8988T (cell line): ENCODE results near the gene FOXK1.

Experiments
- DNase-seq: peaks from one replicate; pipeline ENCODE4 v3.0.0; 2011

Gene FOXK1

GRCh38 chr7:4699841-4700240 lies 17.7 kb downstream of the FOXK1 start:
- DNase-seq: no peak

GRCh38 chr7:4700577-4701235 lies 18.6 kb downstream of the FOXK1 start:
- DNase-seq: no peak

GRCh38 chr7:4702961-4703512 lies 20.9 kb downstream of the FOXK1 start:
- no peak for DNase-seq

DNA sequence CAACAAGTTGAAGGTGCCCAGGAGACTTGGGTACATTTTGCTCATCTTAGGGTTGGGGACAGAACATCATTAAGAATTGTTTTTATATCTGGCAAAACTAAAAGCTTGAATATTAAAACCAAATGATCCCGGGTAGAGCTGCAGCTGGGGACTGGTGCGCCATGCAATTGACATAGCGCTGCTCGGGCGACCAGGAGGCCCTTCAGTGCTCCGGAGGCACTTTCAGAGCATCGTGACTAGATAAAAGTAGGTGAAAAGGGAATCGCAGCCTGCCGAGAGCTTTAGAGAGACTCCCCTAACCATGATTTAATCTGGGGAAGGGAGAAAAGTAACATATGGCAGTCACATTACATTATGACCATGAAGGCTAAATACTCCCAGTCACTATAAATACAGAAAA lies 21.4 kb downstream of the FOXK1 start:
- no peak for DNase-seq

- DNase-seq: no peak
These were observed 24.5 kb downstream of the FOXK1 start for GRCh38 chr7:4706384-4707216.

DNA sequence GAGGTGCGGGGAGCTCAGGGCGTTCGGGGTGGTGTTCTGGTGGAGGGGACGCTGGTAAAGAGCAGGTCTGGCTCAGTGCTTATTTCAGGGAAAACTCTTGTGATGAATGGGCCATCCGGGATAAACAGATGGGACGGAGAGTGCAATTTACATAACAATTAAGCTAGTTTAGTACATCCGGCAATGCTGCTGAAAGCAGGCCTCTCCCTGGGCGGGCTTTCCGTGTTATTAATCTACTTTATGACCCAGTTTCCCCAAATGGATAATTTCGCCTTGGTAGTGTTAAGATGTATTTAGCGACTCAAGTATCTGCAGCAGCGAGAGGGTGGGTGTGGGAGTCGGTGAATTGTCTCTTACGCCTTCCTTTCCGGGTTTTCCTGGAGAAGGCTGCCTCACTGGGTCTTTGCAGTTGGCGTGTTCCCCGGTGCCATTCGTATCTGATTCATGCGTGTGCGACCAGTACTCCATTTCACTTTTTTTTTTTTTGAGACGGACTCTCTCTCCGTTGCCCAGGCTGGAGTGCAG lies 25.2 kb downstream of the FOXK1 start:
- DNase-seq: no peak

DNA sequence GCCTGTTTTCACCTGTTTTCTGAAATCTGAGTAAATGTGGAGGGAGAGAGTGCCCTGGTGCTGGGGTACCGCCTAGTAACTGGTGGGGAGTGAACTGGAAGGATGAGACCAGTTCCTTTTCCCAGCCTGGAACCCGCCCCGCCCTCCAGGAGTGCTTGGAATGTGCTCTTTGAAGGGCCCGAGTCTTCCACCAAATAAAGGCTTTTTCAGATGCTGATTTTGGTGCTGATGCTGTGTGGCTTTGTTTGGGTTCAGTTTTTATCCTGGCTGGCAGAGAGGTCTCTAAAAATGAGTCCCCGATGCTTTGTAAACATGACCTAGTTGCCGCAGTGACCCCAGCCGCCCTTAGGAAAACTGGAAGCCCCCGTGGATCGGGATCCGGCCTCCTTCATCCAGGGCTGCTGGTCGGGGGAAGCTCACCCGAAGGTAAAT lies 25.9 kb downstream of the FOXK1 start:
- no peak for DNase-seq

DNA sequence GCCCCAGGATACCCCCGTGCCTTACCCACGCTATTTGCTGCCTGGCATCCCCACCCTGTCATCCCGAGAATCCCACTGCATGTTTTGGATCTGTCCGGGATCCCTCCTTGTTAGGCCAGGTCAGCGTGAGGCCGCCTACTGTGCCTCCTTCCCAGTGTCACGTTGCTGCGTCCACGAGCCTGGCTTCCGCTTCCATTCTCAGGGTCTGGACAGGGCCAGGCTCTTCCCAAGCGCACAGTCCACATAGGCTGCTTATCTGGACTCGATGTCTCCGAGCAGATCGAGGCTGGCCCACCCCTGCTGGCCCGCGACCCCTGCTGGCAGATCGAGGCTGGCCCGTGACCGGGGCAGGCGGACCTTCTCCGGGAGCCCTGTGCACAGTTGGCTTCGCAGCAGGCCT lies 27.1 kb downstream of the FOXK1 start:
- DNase-seq: no peak

DNA sequence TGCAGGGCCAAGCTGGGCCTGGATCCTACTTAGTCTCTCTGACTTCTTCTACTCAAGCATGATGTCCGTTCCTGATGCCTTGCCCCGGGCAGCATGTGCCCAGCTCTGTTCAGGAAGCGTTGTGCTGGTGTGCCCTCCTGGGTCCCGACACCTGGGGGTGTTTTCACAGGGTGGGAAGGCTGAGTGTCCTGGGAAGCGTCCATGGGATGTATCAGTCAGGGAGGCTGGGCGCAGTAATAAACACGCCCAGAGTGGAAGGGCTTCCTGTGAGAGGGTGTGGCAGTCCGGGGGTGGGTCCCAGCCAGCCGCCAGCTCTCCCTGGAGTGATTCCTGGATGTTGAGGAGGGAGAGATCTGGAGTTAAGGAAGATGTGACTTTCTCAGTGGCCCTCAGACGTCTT lies 29.0 kb downstream of the FOXK1 start:
- no peak for DNase-seq

DNA sequence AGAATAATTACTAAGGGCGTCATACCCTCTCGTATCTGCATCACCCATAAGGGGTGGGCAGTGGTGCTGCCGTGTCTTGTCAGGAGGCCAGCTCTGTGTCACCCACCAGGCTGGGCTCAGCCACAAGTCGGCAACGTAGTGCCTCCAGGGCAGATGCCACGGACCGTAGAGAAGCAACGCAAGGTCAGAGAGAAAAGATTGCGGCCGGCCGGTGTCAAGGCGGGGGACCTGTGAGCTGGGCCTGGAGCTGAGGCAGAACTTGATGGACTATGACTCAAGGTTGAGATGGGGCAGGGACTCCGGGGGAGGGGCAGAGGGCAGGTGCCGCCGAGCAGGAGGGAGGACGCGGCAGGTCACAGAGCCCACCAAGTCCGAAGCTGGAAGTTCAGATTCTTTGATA lies 29.5 kb downstream of the FOXK1 start:
- no peak for DNase-seq

DNA sequence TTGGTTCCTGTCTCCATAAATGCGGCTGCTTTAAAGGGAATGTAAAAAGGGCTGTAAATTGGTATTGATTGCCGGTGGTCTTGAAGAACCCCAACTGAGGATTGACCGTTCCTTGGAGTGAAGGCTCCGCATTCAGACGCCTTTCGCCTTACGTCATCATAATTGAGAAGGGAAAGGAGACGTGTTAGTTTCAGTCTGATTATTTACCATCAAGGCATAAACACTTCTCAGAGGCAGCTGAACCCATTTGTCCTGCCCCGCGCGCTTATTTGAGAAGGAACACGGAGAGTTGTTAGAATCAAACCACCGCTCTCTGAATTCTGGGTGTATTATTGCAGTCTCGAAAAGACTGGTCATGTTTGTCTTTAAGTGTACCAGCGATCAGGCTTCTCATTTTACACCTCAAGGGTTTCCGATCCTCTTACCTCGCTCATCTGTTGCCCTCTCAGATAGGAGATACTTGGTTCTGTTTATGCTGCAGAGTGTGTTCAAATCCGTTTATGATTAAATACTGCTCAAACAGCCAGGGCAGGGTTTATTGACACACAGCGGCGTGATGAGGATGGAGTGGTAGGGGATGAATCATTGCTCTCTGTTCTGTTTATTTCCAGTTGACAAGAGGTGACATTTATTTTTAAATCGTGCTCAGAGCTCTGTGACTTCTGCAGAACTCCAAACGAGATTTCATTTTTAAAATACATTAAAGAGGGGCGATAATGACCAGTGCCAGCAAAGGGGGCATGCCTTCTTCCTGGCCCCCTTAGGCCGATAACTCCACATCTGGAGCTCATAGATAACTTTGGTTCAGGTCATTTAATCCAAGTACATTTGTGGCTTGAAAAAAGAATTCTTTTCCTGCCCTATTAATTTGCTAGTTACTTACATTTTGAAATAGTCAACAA lies 30.4 kb downstream of the FOXK1 start:
- DNase-seq: no peak

DNA sequence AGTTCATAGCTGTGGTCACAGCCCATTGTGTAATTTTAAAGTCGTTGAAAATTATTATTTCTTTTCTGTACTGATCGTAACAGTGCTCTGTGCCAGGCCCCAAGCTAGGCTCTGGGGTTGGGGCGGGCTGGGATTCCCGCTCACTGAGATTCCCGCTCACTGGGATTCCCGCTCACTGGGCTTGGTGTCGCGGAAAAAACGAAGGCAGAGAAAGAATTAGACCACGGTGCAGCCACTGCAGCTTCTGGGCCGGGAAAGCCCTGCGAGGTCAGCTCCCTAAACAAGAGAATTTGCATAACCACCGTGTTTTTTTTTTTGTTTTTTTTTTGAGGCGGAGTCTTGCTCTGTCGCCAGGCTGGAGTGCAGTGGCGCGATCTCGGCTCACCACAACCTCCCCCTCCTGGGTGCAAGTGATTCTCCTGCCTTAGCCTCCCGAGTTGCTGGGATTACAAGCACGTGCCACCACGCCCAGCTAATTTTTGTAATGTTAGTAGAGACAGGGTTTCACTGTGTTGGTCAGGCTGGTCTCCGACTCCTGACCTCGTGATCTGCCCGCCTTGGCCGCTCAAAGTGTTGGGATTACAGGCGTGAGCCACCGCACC lies 31.2 kb downstream of the FOXK1 start:
- DNase-seq: no peak

GRCh38 chr7:4714161-4714700 lies 32.1 kb downstream of the FOXK1 start:
- no peak for DNase-seq

DNA sequence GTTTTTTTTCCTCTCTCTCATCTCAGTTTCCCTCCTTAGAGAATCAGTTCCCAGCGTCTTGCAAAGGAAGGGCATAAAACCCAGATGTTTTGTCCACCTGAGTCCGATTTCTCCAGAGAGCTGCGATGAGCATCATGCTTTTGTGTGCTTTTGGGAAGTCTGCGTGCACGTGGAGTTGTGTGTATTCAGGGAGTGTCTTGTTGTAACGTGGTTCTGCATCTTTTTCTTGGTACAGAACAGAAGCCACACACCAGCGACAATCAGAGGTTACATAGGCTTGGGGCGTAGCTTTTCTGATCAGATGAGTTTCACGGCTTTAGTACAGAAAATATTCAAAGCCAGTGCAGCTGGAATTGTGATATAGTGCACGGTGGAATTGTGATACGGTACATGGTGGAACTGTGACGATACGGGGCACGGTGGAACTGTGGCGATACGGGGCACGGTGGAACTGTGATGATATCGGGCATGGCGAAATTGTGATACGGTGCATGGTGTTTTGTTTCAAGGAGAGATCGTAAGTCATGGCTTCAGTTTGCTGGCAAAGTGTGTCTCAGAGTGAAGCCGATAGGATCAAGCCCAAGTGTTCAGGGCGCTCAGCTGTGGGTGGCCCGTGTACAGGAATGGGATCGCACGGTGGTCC lies 32.8 kb downstream of the FOXK1 start:
- no peak for DNase-seq

- DNase-seq: no peak
These were observed 33.3 kb downstream of the FOXK1 start for GRCh38 chr7:4715410-4715776.

DNA sequence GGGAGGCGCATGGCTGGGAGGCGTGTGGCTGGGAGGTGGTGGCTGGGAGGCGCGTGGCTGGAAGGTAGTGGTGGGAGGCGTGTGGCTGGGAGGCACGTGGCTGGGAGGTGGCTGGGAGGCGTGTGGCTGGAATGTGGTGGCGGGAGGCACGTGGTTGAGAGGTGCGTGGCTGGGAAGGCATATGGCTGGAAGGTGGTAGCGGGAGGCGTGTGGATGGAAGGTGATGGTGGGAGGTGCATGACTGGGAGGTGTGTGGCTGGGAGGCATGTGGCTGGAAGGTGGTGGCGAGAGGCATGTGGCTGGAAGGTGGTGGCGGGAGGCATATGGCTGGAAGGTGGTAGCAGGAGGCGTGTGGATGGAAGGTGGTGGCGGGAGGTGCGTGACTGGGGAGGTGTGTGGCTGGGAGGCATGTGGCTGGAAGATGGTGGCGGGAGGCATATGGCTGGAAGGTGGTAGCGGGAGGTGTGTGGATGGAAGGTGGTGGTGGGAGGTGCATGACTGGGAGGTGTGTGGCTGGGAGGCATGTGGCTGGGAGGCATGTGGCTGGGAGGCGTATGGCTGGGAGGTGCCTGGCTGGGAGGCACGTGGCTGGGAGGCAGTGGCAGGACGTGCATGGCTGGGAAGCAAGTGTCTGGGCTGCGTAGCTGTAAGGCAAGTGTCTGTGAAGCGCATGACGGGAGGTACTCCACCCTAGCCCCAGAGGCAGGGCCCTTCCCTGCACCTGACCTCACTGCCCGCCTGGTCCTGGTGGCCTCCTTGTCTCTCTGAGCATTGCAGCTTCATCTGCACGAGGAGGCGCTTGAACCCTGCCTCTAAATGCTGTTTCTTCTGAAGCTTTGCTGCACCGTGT lies 35.1 kb downstream of the FOXK1 start:
- no peak for DNase-seq

DNA sequence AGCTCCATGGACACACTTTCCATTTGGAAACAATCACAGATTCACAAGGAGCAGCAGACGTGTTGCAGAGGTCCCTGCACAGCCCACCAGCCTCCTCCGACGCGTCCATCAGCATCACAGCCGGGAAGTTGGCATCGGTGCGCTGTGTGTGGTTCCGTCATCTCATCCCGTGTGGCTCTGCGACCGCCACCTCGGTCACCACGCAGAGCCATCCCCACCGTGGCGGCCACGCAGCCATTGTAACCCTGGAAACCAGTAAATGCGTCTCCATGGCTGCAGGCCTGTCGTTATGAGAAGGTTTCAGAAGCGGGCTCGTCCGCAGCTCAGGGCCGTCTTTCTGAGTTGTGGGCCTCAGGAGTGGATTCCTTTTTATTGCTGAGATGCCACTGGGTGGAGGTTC lies 36.0 kb downstream of the FOXK1 start:
- DNase-seq: no peak

GRCh38 chr7:4720225-4720624 lies 38.1 kb downstream of the FOXK1 start:
- no peak for DNase-seq

DNA sequence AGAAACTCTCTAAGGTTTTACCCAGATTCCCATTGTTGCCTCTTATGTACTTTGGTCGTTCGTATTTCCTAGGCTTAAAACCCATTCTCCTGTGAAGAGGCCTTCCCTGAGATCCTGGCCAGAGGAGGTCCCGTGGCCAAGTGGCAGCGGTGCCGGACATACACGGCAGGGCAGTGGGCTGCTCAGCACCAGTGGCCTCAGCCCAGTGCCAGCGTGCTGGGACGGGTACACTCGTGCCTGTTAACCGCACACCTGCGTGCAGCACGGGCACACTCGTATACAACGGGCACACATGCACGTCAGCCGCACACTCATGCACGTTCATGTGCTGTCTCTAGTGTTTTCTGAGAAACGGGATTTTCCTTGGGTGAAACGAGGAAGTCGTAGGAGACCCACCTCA lies 40.2 kb downstream of the FOXK1 start:
- DNase-seq: no peak

DNA sequence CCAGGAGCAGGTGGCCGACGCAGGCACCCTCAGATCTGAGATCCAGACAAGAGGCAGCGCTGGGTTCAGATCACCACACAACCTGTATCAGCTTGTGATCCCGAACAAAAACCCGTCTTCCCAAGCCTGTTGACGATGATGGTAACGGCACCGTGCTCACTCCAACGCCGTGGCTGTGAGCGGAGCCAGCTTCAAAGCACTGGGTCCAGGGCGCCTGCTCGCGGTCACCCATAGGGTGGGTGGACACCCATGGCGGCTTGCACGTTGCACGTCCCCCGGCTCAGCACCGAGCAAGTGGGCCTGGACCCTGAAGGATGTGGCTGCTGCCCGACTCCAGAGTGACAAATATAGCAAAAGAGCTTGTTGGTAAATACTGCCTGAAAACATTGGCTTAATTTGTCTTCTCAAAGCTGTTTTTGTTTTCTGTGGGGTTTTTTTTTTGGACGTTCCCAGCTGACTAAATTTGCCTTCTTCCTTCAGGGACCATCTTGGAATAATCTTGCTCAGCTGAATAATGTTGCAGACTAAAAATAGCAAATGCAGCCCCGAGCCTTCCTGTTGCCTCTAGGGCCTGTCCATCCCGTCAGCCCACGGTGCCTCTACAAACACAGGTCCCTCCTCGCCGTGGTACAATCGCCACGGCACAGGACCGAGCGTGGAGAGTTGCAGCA lies 41.0 kb downstream of the FOXK1 start:
- DNase-seq: no peak
